ENCODE data around the gene ACAT2.
"Not testable (repeated sequence)": the region's sequence is repeated elsewhere in the genome, so short reads cannot be mapped to it uniquely, and the experiment has no call there.

The ACAT2 gene

DNA sequence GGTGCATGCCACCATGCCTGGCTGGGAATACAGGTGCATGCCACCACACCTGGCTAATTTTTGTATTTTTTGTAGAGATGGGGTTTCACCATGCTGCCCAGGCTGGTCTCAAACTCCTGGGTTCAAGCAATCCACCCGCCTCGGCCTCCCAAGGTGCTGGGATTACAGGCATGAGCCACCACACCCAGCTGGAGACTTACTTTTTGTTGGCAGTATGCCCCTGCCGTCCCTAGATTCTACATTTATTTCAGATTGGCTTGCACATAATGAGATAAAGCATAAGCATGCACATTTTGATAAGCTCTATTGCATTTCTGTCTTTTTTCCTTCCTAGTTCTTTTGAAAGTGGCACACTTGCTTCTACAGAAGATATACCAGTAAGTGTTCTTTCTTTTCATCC, 54.9 kb downstream of the ACAT2 start:
- not testable (repeated sequence) for DNase-seq

- no peak for DNase-seq
These were observed 56.3 kb downstream of the ACAT2 start for GRCh38 chr6:159817951-159818739.

GRCh38 chr6:159819098-159819497, 57.3 kb downstream of the ACAT2 start:
- DNase-seq, result no peak

DNA sequence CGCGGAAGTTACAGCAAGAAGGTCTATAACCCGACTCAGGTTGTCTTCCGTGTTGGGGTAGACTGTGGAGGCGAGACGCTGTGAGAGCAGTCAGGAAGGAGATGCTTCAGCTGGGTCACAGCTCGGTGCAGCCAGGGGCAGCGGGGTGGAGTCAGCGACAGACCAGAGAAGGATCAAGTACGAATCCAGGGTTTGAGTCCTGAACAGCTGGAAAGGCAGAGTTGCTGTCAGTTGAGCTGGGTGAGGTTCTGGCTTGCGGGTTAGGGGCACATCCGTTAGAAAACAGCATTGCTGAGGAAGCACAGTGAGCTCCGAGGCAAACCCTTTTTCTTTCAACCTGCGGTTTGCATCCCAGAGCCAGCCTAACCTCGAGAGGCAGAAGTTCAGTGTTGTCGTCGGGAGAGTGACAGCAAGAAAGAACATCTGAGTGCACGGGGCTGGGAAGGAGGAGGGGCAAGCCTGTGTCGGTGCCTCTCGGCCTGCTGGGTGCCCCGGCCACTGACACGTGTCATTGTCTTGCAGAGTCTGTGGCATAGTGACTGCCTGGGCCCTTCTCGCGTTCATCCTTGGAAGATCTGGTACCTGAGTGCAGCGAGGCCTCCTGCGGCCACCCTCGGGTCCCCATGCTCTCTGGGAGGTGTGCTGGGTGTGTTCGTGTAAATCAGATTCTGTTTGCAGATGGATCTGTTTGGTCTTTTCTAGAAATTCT, 58.2 kb downstream of the ACAT2 start:
- no peak for DNase-seq

- no peak for DNase-seq
These were observed 59.3 kb downstream of the ACAT2 start for GRCh38 chr6:159821122-159821521.

DNA sequence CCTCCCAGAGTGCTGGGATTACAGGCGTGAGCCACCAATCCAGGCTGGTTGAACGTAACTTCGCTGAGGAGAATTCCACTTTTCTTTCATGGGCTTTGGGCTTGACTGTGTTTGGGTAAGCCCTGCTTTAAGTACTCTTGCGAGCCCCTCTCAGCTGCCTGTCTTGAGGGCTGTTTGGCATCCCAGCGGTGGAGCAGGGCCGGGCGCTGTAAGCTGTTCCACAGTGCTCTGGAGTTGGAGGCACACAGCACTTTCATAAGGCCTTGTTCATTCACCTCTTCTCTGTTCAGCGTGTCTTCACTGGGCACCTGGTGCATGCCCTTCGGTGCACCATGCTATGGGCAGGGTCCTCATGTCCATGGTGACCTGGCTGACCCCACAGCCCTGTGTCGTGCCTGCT, 59.9 kb downstream of the ACAT2 start:
- no peak for DNase-seq

GRCh38 chr6:159823953-159824352, 62.1 kb downstream of the ACAT2 start:
- DNase-seq, result no peak

- not testable (repeated sequence) for DNase-seq
These were observed 62.8 kb downstream of the ACAT2 start for GRCh38 chr6:159824690-159825089.

DNA sequence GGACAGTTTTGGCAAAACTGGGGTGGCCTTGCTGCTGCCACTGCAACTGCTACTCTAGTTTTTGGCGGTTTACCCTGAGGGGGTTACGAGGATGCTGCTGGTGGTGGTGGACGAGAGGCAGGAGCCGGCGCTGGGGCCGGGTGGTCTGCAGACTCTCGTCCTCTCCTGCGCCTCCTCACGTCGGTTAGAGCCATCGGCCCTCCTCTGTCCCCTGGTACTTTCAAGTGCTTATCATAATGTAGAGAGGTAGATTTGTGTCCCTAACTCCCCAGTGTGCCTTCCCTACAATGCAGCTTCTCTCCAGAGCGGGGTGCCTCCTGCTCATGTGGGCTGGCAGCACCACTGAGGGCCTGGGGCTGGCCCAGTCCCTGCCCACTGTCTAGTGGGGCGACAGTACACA, 64.2 kb downstream of the ACAT2 start:
- no peak for DNase-seq

DNA sequence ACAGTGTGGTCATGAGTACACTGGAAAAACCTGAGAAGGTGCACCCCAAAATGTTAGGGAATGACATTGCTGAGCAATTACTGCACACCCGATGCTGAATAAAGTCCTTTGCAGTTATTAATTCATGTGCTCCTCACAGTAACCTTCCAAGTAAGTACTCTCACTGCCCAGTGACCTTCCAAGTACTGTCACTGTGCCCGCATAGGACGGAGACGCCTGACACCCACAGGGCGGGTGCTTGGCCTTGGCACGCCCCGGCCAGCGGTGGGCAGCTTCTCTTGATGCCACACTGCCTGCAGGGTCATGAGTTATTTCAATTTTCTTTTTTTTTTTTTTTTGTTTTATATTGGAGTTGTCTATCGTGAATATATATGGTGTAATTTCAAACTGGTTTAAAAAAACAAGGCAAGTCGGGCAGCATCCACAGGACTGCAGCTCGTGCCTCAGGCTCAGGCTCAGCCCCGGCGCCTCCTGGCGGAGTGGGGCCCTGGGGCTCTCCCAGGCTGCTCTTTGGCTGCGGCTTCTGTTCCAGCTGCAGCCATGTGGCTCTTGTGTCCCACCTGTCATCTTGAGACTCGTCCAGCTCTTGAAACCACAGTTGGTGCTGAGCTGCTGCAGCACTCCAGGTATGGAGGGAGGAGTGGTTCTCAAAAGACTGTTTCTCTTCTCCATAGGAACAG, 65.3 kb downstream of the ACAT2 start:
- no peak for DNase-seq

DNA sequence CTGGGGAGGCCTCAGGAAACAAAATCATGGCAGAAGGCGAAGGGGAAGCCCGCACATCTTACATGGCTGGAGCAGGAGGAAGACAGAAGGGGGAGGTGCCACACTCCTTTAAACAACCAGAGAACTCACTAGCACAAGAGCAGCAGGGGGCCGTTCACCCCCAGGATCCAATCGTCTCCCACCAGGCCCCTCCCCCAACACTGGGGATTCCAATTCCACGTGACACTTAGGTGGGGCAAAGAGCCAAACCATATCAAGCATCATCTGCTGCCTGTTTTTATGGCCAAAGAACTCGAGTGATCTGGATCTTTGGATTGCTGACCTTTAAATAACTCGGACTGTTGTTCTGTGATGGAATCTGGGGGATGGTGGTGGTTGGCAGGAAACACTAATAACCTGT, 66.2 kb downstream of the ACAT2 start:
- DNase-seq, result peak; percentile 59
